Fibroblast of lung (primary cell): ENCODE data around the gene CMTM4. TPM values are rescaled to one million over a fixed set of nuclear protein-coding genes. Genes with fewer than 3 reads are reported as not detected.

ENCODE experiments used
- DNase-seq, 2 donors: peaks; one replicate each; pipeline versions ENCODE4 v3.0.0 to v3.0.0-alpha.2; 2010; ENCODE audit warnings: low read depth in 2 of 2
- H2AFZ ChIP-seq: 2 replicates; pipeline ENCODE4 v1.5.1; 2012; ENCODE audit warnings: low read length, control low read depth, inconsistent platforms
- H3K27ac ChIP-seq: 2 replicates; pipeline ENCODE4 v1.5.1; 2011; ENCODE audit warnings: low read length, control low read depth; ENCODE audit not compliant: insufficient read depth
- H3K27me3 ChIP-seq: 2 replicates; pipeline ENCODE4 v1.5.1; 2011; ENCODE audit warnings: mild to moderate bottlenecking, low read length; ENCODE audit not compliant: control insufficient read depth, insufficient read depth
- H3K36me3 ChIP-seq: 2 replicates; pipeline ENCODE4 v1.5.1; 2011; ENCODE audit warnings: low read length; ENCODE audit not compliant: control insufficient read depth, insufficient read depth
- H3K4me1 ChIP-seq: 2 replicates; pipeline ENCODE4 v1.5.1; 2011; ENCODE audit warnings: low read length; ENCODE audit not compliant: control insufficient read depth, insufficient read depth; ENCODE audit errors: extremely low read depth
- H3K4me2 ChIP-seq: 2 replicates; pipeline ENCODE4 v1.5.1; 2011; ENCODE audit warnings: low read length, control low read depth; ENCODE audit not compliant: insufficient read depth; ENCODE audit errors: extremely low read depth
- H3K4me3 ChIP-seq, 4 experiments: fragments of 200-600 bp in 1 of 4; sonication (generic) in 1 of 4; replicated peaks in 1 of 4; 2 replicates each; pipeline ENCODE4 v1.5.1; 2011 to 2016; ENCODE audit warnings: low read length in 4 of 4, low read depth in 3 of 4, mild to moderate bottlenecking in 3 of 4, control low read depth in 2 of 4, inconsistent platforms in 1 of 4, mixed read lengths in 1 of 4; ENCODE audit not compliant: insufficient read depth in 1 of 4; ENCODE audit errors: control extremely low read depth in 1 of 4
- H3K79me2 ChIP-seq: 2 replicates; pipeline ENCODE4 v1.5.1; 2012; ENCODE audit warnings: mild to moderate bottlenecking, low read length, inconsistent platforms; ENCODE audit not compliant: control insufficient read depth, insufficient read depth
- H3K9ac ChIP-seq: 2 replicates; pipeline ENCODE4 v1.5.1; 2011; ENCODE audit warnings: mild to moderate bottlenecking, low read length, control low read depth; ENCODE audit not compliant: insufficient read depth
- H3K9me3 ChIP-seq: 2 replicates; pipeline ENCODE4 v1.5.1; 2012; ENCODE audit warnings: low read depth, low read length; ENCODE audit not compliant: control insufficient read depth, insufficient read depth
- H4K20me1 ChIP-seq: 2 replicates; pipeline ENCODE4 v1.5.1; 2011; ENCODE audit warnings: low read length; ENCODE audit not compliant: control insufficient read depth, insufficient read depth; ENCODE audit errors: extremely low read depth
- EZH2 ChIP-seq: IDR thresholded peaks from 2 replicates; pipeline ENCODE4 v1.5.1; 2012; ENCODE audit warnings: low read length, control low read depth, mild to moderate bottlenecking; ENCODE audit errors: missing control alignments
- polyA plus RNA-seq, 2 donors: library from polyadenylated mRNA; depleted of rRNA in 1 of 2; stranded (reverse) in 1 of 2; unstranded in 1 of 2; fragments of >200 nt; gene quantifications; 2 replicates each; pipeline ENCODE4 v1.2.1, GENCODE V29; 2011 to 2012; ENCODE audit warnings: missing spikeins in 1 of 2
- total RNA-seq: library from RNA; depleted of rRNA; stranded (reverse); fragments of >200 nt; gene quantifications from 2 replicates; pipeline ENCODE4 v1.2.1, GENCODE V29; 2014
- TF ChIP-seq, protein P1 (sequence below), 2 donors: IDR thresholded peaks in 1 of 2; conservative IDR thresholded peaks in 1 of 2; 1 replicate in 1 of 2; 2 replicates in 1 of 2; pipeline ENCODE4 v1.5.1; 2011 to 2012; ENCODE audit warnings: low read length in 2 of 2, control low read depth in 1 of 2, inconsistent platforms in 1 of 2, low read depth in 1 of 2, mild to moderate bottlenecking in 1 of 2

Gene CMTM4
- total and polyA plus RNA-seq, 2 donors (not counting 1 experiment from before 2014, with no cell fraction given) = 10.2 to 12.8 TPM

DNA sequence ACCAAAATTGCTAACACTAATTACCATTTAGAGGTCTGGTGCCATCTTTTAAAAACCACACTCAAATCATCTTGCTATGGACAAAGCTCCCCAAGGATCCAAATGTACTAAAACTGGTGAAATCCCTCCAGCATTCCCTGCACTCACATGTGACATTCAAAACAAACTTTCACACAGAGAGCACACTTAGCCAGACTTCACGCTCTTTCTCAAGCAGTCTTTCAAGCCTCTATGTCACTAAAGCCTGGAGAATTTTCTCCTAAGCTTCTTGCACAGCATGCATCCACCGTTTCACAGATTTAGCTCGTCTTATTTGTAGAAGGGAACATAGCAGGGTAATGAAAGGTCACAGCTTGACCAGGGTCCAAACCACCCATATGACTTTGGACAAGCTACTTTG is 72.8 kb downstream of the CMTM4 start:
- no peak overlapping the region for H3K27ac ChIP-seq
- H2AFZ ChIP-seq = no peak overlapping the region
- no peak for DNase-seq
- no peak overlapping the region for H3K4me2 ChIP-seq
- no peaks in the 10 kb centered on the region for H3K36me3 ChIP-seq
- no peaks in the 10 kb centered on the region for H3K9me3 ChIP-seq
- no peaks in the 10 kb centered on the region for H3K79me2 ChIP-seq
- no peaks in the 10 kb centered on the region for H4K20me1 ChIP-seq
- TF ChIP-seq, protein P1, sequence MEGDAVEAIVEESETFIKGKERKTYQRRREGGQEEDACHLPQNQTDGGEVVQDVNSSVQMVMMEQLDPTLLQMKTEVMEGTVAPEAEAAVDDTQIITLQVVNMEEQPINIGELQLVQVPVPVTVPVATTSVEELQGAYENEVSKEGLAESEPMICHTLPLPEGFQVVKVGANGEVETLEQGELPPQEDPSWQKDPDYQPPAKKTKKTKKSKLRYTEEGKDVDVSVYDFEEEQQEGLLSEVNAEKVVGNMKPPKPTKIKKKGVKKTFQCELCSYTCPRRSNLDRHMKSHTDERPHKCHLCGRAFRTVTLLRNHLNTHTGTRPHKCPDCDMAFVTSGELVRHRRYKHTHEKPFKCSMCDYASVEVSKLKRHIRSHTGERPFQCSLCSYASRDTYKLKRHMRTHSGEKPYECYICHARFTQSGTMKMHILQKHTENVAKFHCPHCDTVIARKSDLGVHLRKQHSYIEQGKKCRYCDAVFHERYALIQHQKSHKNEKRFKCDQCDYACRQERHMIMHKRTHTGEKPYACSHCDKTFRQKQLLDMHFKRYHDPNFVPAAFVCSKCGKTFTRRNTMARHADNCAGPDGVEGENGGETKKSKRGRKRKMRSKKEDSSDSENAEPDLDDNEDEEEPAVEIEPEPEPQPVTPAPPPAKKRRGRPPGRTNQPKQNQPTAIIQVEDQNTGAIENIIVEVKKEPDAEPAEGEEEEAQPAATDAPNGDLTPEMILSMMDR (conservative IDR thresholded peaks at IDR 0.05 in 1 of 2, IDR thresholded peaks at IDR 0.05 in 1 of 2; ENCODE audit: low read depth in 1 of 2, low read length in 2 of 2) = no peak
- TF ChIP-seq EZH2 = no peak
- H3K4me1 ChIP-seq = peaks cover 11% of the 10 kb centered on the region
- H3K9ac ChIP-seq = no peak overlapping the region
- no peaks in the 10 kb centered on the region for H3K27me3 ChIP-seq
- no peak overlapping the region for H3K4me3 ChIP-seq

DNA sequence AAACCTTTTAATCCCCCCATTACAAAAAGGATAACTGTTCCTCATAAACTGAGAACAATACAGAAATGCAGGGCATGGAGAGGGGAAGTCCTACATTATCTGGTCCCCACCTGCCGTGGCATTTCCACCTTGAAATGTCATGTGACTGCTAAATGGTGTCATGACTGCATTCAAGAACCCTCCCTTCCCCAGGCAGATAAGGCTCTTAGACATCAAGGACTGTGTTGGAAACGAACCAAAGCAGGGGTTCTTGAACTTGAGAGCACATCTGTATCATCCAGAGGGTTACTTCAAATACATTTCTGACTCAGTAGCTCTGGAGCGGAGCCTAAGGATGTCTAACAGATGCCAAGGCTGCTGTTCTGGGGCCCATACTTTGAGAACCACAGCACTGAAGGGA is 73.7 kb downstream of the CMTM4 start:
- DNase-seq = peak in 1 of 2 donors; percentile 31
- no peaks in the 10 kb centered on the region for H3K27me3 ChIP-seq
- no peak overlapping the region for H2AFZ ChIP-seq
- no peak overlapping the region for H3K27ac ChIP-seq
- no peaks in the 10 kb centered on the region for H3K79me2 ChIP-seq
- H3K4me3 ChIP-seq = no peak overlapping the region
- no peaks in the 10 kb centered on the region for H4K20me1 ChIP-seq
- no peak overlapping the region for H3K4me2 ChIP-seq
- no peaks in the 10 kb centered on the region for H3K36me3 ChIP-seq
- H3K4me1 ChIP-seq = peaks cover 19% of the 10 kb centered on the region
- no peak overlapping the region for H3K9ac ChIP-seq
- TF ChIP-seq, protein P1 (conservative IDR thresholded peaks at IDR 0.05 in 1 of 2, IDR thresholded peaks at IDR 0.05 in 1 of 2; ENCODE audit: low read depth in 1 of 2, low read length in 2 of 2) = no peak
- no peak for TF ChIP-seq EZH2
- no peaks in the 10 kb centered on the region for H3K9me3 ChIP-seq

DNA sequence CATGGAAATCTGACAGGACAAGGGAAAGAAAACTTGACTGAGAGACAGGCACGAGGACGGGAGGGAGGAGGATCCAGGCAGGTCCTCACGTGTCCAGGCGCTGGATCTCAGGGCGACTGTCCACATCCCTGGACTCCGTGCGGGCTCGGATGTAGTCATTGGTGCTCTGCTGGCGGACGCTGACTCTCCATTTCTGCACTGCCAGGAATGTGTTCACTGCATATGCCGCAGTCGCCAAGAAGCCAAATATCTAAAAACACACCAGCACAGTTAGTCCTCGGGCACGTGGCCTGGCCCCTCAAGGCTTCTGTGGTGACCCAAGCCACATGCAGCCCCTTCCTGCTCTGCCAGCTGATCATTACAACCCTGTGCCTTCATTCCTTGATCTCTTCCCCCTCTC is 74.6 kb downstream of the CMTM4 start:
- TF ChIP-seq, protein P1 (conservative IDR thresholded peaks at IDR 0.05 in 1 of 2, IDR thresholded peaks at IDR 0.05 in 1 of 2; ENCODE audit: low read depth in 1 of 2, low read length in 2 of 2) = no peak
- no peak for TF ChIP-seq EZH2
- H3K9me3 ChIP-seq = no peaks in the 10 kb centered on the region
- H3K36me3 ChIP-seq = no peaks in the 10 kb centered on the region
- H3K4me3 ChIP-seq = no peak overlapping the region
- no peak overlapping the region for H3K27ac ChIP-seq
- H3K27me3 ChIP-seq = no peaks in the 10 kb centered on the region
- no peaks in the 10 kb centered on the region for H4K20me1 ChIP-seq
- H3K4me2 ChIP-seq = no peak overlapping the region
- H2AFZ ChIP-seq = no peak overlapping the region
- H3K9ac ChIP-seq = no peak overlapping the region
- H3K4me1 ChIP-seq = peaks cover 24% of the 10 kb centered on the region
- no peak for DNase-seq
- no peaks in the 10 kb centered on the region for H3K79me2 ChIP-seq
